Right renal pelvis (tissue), 4 donors: ENCODE measurements around the gene DEF6. TPM values are rescaled to one million over a fixed set of nuclear protein-coding genes. Genes with fewer than 3 reads are reported as not detected.
"Not testable (repeated sequence)": the region's sequence is repeated elsewhere in the genome, so short reads cannot be mapped to it uniquely, and the experiment has no call there.

Experiments
- DNase-seq, 4 donors: peaks; one replicate each; pipeline ENCODE4 v3.0.0-alpha.2; 2013; ENCODE audit warnings: low read depth in 4 of 4, low spot score in 3 of 4, missing footprints in 1 of 4
- polyA plus RNA-seq, 4 donors: library from polyadenylated mRNA; unstranded; fragments of 120-200 nt; gene quantifications; one replicate each; pipeline ENCODE4 v1.2.1, GENCODE V29; 2013; ENCODE audit not compliant: insufficient read length in 4 of 4

Gene DEF6
- polyA plus RNA-seq, 4 donors, result 2.7 to 4.1 (median 3.7) TPM

- DNase-seq, result not testable (repeated sequence)
Measured at GRCh38 chr6:35307138-35307537, 9.5 kb downstream of the DEF6 start.

DNA sequence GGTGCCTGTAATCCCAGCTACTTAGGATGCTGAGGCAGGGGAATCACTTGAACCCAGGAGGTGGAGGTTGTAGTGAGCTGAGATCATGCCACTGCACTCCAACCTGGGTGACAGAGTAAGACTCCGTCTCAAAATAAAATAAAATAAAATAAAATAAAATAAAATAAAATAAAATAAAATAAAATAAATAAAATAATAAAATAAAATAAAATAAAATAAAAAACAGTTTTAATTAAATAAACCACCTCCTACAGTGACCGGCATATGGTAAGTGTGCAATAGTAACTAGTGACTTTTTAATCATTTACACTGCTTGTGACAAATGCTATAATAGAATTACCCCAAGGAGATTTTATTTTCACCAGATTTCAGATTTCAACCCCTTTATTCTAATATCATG lies 10.9 kb downstream of the DEF6 start:
- DNase-seq, result not testable (repeated sequence)

- DNase-seq, result no peak
Measured at GRCh38 chr6:35309611-35310264, 12.1 kb downstream of the DEF6 start.

GRCh38 chr6:35310265-35310831 lies 12.7 kb downstream of the DEF6 start:
- DNase-seq, result no peak

DNA sequence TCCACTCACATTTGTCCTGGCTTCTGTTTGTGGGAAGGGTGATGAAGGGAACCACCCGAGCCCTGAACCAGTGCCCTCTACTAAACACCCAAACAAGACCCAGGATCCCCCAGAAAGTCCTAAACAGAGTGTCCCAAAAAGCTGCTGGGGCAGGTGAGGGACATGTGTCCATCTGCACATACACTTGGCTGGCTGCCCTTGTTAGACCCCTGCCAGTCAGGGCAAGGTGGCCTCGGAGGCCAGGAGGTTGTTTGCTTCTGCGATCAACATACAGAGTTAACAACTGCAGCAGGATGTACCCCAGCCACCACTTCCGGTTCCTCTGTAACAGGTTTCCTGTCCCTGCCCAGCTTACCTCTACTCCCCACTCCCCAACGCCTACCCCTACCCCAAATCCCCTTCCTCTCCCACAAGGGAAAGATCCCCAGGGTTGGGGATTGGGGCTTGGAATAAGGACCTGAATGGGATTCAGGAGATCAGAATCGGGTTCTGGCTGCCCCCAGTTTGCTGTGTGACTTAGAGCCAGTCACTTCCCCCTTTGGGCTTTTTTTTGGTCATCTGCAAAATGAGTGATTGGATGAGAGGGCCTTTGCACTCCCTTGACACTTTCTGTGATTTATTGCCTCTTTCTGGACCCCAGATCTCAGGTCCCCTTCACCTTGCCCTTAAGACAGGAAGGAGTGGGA lies 13.9 kb downstream of the DEF6 start:
- DNase-seq, result no peak

DNA sequence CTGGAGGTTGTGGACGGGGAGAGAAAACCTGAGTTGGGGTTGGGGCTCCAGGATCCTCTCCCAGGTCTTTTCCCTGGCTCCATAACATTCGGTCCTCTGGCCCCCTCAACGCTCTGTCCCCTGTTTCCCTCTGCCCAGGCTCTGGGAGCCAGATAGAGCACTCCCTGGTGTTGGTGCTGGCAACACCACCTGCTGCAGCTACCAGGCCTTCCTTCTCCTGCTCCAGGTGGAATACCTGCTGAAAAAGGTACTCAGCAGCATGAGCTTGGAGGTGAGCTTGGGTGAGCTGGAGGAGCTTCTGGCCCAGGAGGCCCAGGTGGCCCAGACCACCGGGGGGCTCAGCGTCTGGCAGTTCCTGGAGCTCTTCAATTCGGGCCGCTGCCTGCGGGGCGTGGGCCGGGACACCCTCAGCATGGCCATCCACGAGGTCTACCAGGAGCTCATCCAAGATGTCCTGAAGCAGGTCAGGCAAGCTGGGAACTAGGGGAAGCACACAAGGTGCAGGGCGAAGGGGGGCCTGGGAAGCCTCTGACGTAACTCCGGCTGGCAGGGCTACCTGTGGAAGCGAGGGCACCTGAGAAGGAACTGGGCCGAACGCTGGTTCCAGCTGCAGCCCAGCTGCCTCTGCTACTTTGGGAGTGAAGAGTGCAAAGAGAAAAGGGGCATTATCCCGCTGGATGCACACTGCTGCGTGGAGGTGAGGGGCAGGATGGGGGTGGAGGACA lies 14.6 kb downstream of the DEF6 start:
- DNase-seq, result no peak

GRCh38 chr6:35312807-35313206 lies 15.2 kb downstream of the DEF6 start:
- DNase-seq, result no peak

GRCh38 chr6:35317483-35318195 lies 20.0 kb downstream of the DEF6 start:
- DNase-seq, result peak in 1 of 4 donors; percentile 29

GRCh38 chr6:35318196-35319171 lies 20.9 kb downstream of the DEF6 start:
- peak; percentile 67 to 79 (median 74) for DNase-seq

GRCh38 chr6:35319346-35320030 lies 21.9 kb downstream of the DEF6 start:
- DNase-seq, result no peak

- DNase-seq, result no peak
Measured at GRCh38 chr6:35320031-35320410, 22.4 kb downstream of the DEF6 start.

- DNase-seq, result no peak
Measured at GRCh38 chr6:35321091-35321490, 23.5 kb downstream of the DEF6 start.

DNA sequence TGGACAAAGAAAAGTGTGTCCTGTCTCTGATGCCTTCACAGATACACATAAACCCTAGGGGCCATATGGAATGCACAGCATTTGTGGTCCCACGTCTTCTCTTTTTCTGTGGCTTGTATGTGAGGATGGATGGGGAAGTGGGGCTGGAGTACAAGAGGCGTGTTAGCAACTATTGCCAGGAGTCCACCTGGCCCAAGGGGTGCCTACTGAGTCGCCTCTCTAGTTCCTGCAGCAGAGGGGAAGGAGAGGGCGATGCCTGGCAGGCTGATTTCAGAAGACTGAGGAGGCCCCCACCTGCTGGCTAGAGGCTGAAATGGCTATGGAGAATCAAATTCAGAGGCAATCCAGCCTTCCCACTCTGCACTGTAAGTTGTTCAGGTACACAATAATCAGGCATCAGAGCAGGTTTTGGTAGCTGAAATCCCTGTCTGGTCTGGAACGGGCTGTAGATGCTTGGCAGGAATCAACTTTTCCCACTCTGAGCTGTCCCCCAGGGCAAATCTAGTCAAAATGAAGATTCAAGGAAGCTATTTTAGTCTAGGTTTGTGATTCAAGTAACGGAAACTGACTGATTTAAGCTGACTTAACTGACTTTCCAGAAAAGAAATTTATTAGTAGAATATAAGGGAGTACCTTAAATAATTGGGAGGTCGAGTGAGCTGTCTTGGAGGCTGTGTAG lies 29.9 kb downstream of the DEF6 start:
- peak in 2 of 4 donors; percentile 19 to 27 for DNase-seq

DNA sequence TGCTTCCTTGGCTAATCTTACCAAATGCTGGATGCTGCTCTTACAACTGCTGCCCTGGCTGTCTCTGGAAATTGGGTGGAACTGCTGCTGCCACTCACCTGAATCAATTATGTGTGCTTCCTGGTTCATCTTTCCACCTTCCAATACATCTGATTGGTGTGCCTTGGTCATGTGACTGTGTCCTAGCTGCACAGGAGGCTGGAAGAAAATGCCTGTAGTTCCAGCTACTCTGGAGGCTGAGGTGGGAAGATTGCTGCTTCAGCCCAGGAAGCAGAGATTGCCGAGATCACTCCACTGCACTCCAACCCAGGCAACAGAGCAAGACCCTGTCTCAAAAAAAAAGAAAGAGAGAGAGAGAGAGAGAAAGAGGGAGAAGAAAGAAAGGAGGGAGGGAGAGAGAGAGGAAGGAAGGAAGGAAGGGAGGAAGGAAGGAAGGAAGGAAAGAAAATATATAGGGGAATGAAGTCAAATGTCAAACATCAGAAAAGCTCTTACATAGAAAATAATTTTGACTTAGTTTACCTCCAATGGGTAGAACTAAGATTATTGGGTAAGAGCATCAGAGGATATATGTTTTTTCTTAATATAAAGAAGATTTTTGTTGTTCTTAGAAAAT lies 30.6 kb downstream of the DEF6 start:
- DNase-seq, result no peak

- not testable (repeated sequence) for DNase-seq
Measured at GRCh38 chr6:35328965-35329364, 31.3 kb downstream of the DEF6 start.

DNA sequence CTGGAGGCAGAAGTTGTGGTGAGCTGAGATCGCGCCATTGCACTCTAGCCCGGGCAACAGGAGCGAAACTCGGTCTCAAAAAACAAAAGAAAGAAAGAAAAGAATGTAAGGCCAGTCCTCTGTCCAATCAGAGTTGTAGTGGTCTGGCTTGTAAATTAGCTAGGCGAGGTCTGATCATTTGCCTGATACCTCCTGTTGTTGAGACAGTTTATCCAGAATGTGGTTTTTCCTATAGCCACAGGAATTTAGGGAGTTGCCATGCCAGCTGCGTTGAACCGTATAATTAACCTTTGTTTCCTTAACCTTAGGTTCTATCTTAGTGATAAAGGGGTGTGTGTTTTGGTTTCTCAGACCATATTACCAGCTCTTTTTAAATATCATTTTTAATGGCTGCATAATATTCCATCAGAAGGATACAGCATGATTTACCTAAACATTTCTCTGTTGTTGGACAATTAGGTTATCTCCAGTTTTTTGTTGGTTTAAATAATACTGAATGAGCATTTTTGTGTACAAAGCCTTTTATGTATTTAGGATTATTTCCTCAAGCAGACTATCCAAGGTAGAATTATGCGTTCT lies 33.0 kb downstream of the DEF6 start:
- no peak for DNase-seq

- DNase-seq, result not testable (repeated sequence)
Measured at GRCh38 chr6:35332074-35332887, 34.7 kb downstream of the DEF6 start.
